Lower lobe of right lung (tissue), 2 donors: ENCODE results near the gene KCNJ6. TPM values are rescaled to one million over a fixed set of nuclear protein-coding genes. Genes with fewer than 3 reads are reported as not detected.

Source experiments
- ATAC-seq, 2 donors: fragments of 200-7000 bp; cut with Tn5 transposase; one replicate each; pipeline ENCODE4 v1.9.1; 2020 to 2022; ENCODE audit warnings: mild to moderate bottlenecking in 2 of 2, moderate library complexity in 2 of 2
- DNase-seq: peaks from one replicate; pipeline ENCODE4 v3.0.0-alpha.2; 2020
- H3K27ac ChIP-seq: fragments of 200-600 bp; one replicate; pipeline ENCODE4 v1.8.0; 2022
- H3K27me3 ChIP-seq: fragments of 200-600 bp; one replicate; pipeline ENCODE4 v1.8.0; 2022; ENCODE audit warnings: low read depth
- H3K36me3 ChIP-seq: fragments of 200-600 bp; one replicate; pipeline ENCODE4 v1.8.0; 2022; ENCODE audit warnings: mild to moderate bottlenecking
- H3K4me1 ChIP-seq: fragments of 200-600 bp; one replicate; pipeline ENCODE4 v1.8.0; 2022
- H3K4me3 ChIP-seq: fragments of 200-600 bp; one replicate; pipeline ENCODE4 v1.8.0; 2022; ENCODE audit warnings: mild to moderate bottlenecking
- H3K9me3 ChIP-seq: fragments of 200-600 bp; one replicate; pipeline ENCODE4 v1.8.0; 2022
- CTCF ChIP-seq: fragments of 200-600 bp; IDR thresholded peaks from one replicate; pipeline ENCODE4 v1.8.0; 2022; ENCODE audit warnings: antibody characterized with exemption, mild to moderate bottlenecking
- intact Hi-C: fragments of 100-400 bp; cut with DNase I; formaldehyde crosslinking; loops from one replicate; pipeline ENCODE4 v1.11.0; 2022
- total RNA-seq: library from RNA; stranded (reverse); fragmentation: NEBNext Ultra II Directional; extraction: Animal tissue kit (Norgen Biotek cat#: 25700); gene quantifications from one replicate; pipeline ENCODE4 v1.2.1, GENCODE V29; 2021
- donor health status: DM: no; HTN: yes; CAD: no; lungs with severe emphysema.

KCNJ6 gene
- total RNA-seq, 1 donor from 2014 or later: 0.09 TPM

GRCh38 chr21:37799211-37800056 lies 116.8 kb downstream of the KCNJ6 start:
- no peak for TF ChIP-seq CTCF
- H3K4me1 ChIP-seq: no peaks in the 10 kb centered on the region
- ATAC-seq (no peak), DNase-seq (no peak)
- intact Hi-C loops: no loop called here
- H3K27me3 ChIP-seq: peaks cover 10% of the 10 kb centered on the region
- H3K27ac ChIP-seq: no peak overlapping the region
- H3K9me3 ChIP-seq: no peaks in the 10 kb centered on the region
- no peak overlapping the region for H3K4me3 ChIP-seq
- no peaks in the 10 kb centered on the region for H3K36me3 ChIP-seq

DNA sequence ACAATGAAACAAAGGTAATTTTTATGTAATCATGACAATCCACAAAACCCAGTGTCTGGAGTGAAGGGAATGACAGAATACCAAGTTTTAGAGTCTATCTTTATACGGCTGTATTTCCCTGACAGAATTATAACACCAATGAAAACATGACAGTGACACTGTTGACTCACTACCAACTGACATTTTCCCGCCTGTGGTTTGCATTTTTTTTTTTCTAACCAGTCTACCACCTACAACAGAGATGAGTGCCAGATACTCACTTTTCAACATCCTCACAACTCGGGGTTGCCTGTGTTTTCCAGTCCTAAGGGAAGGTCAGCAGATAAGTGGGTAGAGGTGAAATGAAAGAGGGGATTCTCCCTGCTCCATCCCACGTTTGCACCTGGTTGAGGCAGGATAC lies 118.9 kb downstream of the KCNJ6 start:
- ATAC-seq (no peak), DNase-seq (no peak)
- Histone ChIP-seq H3K27me3 (peaks cover 5% of the 10 kb centered on the region), H3K4me3 (no peak overlapping the region), H3K4me1 (no peaks in the 10 kb centered on the region), H3K9me3 (no peaks in the 10 kb centered on the region), H3K27ac (no peak overlapping the region), H3K36me3 (no peaks in the 10 kb centered on the region)
- intact Hi-C loops: no loop called here
- no peak for TF ChIP-seq CTCF

- H3K9me3 ChIP-seq: no peaks in the 10 kb centered on the region
- no peaks in the 10 kb centered on the region for H3K4me1 ChIP-seq
- intact Hi-C loops: no loop called here
- H3K27ac ChIP-seq: no peak overlapping the region
- TF ChIP-seq CTCF: no peak
- no peak overlapping the region for H3K4me3 ChIP-seq
- no peak for ATAC-seq
- no peaks in the 10 kb centered on the region for H3K36me3 ChIP-seq
- H3K27me3 ChIP-seq: no peaks in the 10 kb centered on the region
- DNase-seq: no peak
Measured at GRCh38 chr21:37796011-37796410, 120.2 kb downstream of the KCNJ6 start.

- ATAC-seq: no peak
Measured at GRCh38 chr21:37793660-37794059, 122.6 kb downstream of the KCNJ6 start.

DNA sequence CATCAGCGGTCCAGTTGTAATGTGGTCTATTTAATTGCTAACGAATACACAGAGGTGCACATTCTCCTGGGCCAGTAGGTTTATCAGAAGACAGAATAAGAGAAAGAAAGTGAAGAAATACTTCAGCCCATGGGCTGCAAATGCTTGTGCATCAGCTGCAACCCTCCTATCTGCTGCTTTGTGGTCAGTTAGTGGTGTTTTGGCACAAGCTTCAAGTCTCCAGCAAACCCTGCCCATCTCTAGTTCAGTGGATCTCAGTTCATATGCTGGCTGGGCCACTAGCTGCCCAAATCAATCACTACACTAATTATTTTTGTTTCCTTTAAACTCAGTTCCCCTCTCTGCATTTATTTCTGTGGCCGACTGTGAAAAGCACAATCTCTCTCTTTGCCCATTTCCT lies 124.2 kb downstream of the KCNJ6 start:
- Histone ChIP-seq H3K27ac (no peak overlapping the region), H3K27me3 (no peaks in the 10 kb centered on the region), H3K4me3 (no peak overlapping the region), H3K36me3 (no peaks in the 10 kb centered on the region), H3K4me1 (no peaks in the 10 kb centered on the region), H3K9me3 (no peaks in the 10 kb centered on the region)
- DNase-seq (no peak), ATAC-seq (no peak)
- TF ChIP-seq CTCF: no peak
- intact Hi-C loops: no loop called here

More at GRCh38 chr21:37793660-37794059, 122.6 kb downstream of the KCNJ6 start:
- DNase-seq: no peak
- H3K4me1 ChIP-seq: no peaks in the 10 kb centered on the region
- H3K4me3 ChIP-seq: no peak overlapping the region
- no peaks in the 10 kb centered on the region for H3K27me3 ChIP-seq
- H3K9me3 ChIP-seq: no peaks in the 10 kb centered on the region
- no peak overlapping the region for H3K27ac ChIP-seq
- H3K36me3 ChIP-seq: no peaks in the 10 kb centered on the region
- no peak for TF ChIP-seq CTCF
- intact Hi-C loops: no loop called here
